Naive B cell (primary cell): ENCODE measurements around the gene ROBO1. TPM values are rescaled to one million over a fixed set of nuclear protein-coding genes. Genes with fewer than 3 reads are reported as not detected.

Experiments used
- ATAC-seq, 2 donors: fragments of 150-1000 bp; cut with Tn5 transposase; 2 replicates each; pipeline ENCODE4 v1.10.0; 2021; ENCODE audit warnings: low read depth in 2 of 2, mild to moderate bottlenecking in 2 of 2, moderate library complexity in 2 of 2
- DNase-seq: peaks from one replicate; pipeline ENCODE4 v3.0.0; 2022
- H3K27ac Mint-ChIP-seq, 6 donors: one replicate each; pipeline ENCODE4 v1.8.0; 2020 to 2022; ENCODE audit warnings: mild to moderate bottlenecking in 6 of 6, mixed read lengths in 6 of 6, moderate library complexity in 5 of 6, inconsistent platforms in 2 of 6
- H3K27me3 Mint-ChIP-seq, 3 donors: one replicate each; pipeline ENCODE4 v1.8.0; 2021 to 2022; ENCODE audit warnings: mixed read lengths in 3 of 3, mild to moderate bottlenecking in 1 of 3
- H3K36me3 Mint-ChIP-seq, 2 donors: one replicate each; pipeline ENCODE4 v1.8.0; 2020 to 2022; ENCODE audit warnings: mixed read lengths in 2 of 2, inconsistent platforms in 1 of 2, mild to moderate bottlenecking in 1 of 2
- H3K4me1 Mint-ChIP-seq, 3 donors: one replicate each; pipeline ENCODE4 v1.8.0; 2020 to 2022; ENCODE audit warnings: mixed read lengths in 3 of 3, inconsistent platforms in 1 of 3, mild to moderate bottlenecking in 1 of 3, moderate library complexity in 1 of 3
- H3K4me3 Mint-ChIP-seq, 8 donors: one replicate each; pipeline ENCODE4 v1.8.0; 2020 to 2022; ENCODE audit warnings: mild to moderate bottlenecking in 8 of 8, mixed read lengths in 8 of 8, moderate library complexity in 8 of 8, inconsistent platforms in 2 of 8
- H3K9me3 Mint-ChIP-seq, 7 donors: one replicate each; pipeline ENCODE4 v1.8.0; 2020 to 2022; ENCODE audit warnings: mixed read lengths in 7 of 7, mild to moderate bottlenecking in 5 of 7, inconsistent platforms in 2 of 7, moderate library complexity in 1 of 7
- polyA plus RNA-seq, 6 donors: library from polyadenylated mRNA; unstranded; fragments of 300-500 nt; fragmentation: Illumina TruSeq; gene quantifications; one replicate each; pipeline ENCODE4 v1.2.3, GENCODE V29; 2021; ENCODE audit warnings: low read depth in 6 of 6

The ROBO1 gene
- polyA plus RNA-seq, 6 donors from 2014 or later, result 0.39 to 0.44 TPM; not detected in 4

- no peak for ATAC-seq
- Mint-ChIP-seq H3K9me3 (peaks cover 0 to 2% (median 0%) of the 10 kb centered on the region in 7 donors), H3K4me1 (no peaks in the 10 kb centered on the region), H3K27me3 (no peaks in the 10 kb centered on the region), H3K27ac (no peak overlapping the region), H3K4me3 (no peak overlapping the region), H3K36me3 (no peaks in the 10 kb centered on the region)
- no peak for DNase-seq
Measured at GRCh38 chr3:78847603-78848002, 920.2 kb downstream of the ROBO1 start.

- no peaks in the 10 kb centered on the region for H3K27me3 Mint-ChIP-seq
- H3K27ac Mint-ChIP-seq, result no peak overlapping the region
- no peak for ATAC-seq
- no peak for DNase-seq
- no peaks in the 10 kb centered on the region for H3K4me1 Mint-ChIP-seq
- no peak overlapping the region for H3K4me3 Mint-ChIP-seq
- peaks cover 0 to 2% (median 0%) of the 10 kb centered on the region in 7 donors for H3K9me3 Mint-ChIP-seq
- H3K36me3 Mint-ChIP-seq, result no peaks in the 10 kb centered on the region
Measured at GRCh38 chr3:78847203-78847602, 920.6 kb downstream of the ROBO1 start.

- Mint-ChIP-seq H3K9me3 (peaks cover 0 to 2% (median 0%) of the 10 kb centered on the region in 7 donors), H3K27ac (no peak overlapping the region), H3K4me1 (no peaks in the 10 kb centered on the region), H3K4me3 (no peak overlapping the region), H3K36me3 (no peaks in the 10 kb centered on the region), H3K27me3 (no peaks in the 10 kb centered on the region)
- DNase-seq, result no peak
- ATAC-seq, result no peak
Measured at GRCh38 chr3:78846718-78847117, 921.1 kb downstream of the ROBO1 start.

- no peak for ATAC-seq
Measured at GRCh38 chr3:78845605-78846004, 922.2 kb downstream of the ROBO1 start.

GRCh38 chr3:78844307-78844706 is 923.5 kb downstream of the ROBO1 start:
- peaks cover 0 to 2% (median 0%) of the 10 kb centered on the region in 7 donors for H3K9me3 Mint-ChIP-seq
- no peaks in the 10 kb centered on the region for H3K36me3 Mint-ChIP-seq
- no peak overlapping the region for H3K27ac Mint-ChIP-seq
- ATAC-seq (no peak), DNase-seq (no peak)
- H3K27me3 Mint-ChIP-seq, result no peaks in the 10 kb centered on the region
- no peak overlapping the region for H3K4me3 Mint-ChIP-seq
- H3K4me1 Mint-ChIP-seq, result no peaks in the 10 kb centered on the region

More at GRCh38 chr3:78845605-78846004, 922.2 kb downstream of the ROBO1 start:
- H3K9me3 Mint-ChIP-seq, result peaks cover 0 to 2% (median 0%) of the 10 kb centered on the region in 7 donors
- no peaks in the 10 kb centered on the region for H3K4me1 Mint-ChIP-seq
- no peaks in the 10 kb centered on the region for H3K27me3 Mint-ChIP-seq
- H3K36me3 Mint-ChIP-seq, result no peaks in the 10 kb centered on the region
- no peak for DNase-seq
- H3K4me3 Mint-ChIP-seq, result no peak overlapping the region
- no peak overlapping the region for H3K27ac Mint-ChIP-seq

- DNase-seq (no peak), ATAC-seq (no peak)
- H3K4me3 Mint-ChIP-seq, result no peak overlapping the region
- peaks cover 0 to 2% (median 0%) of the 10 kb centered on the region in 7 donors for H3K9me3 Mint-ChIP-seq
- no peaks in the 10 kb centered on the region for H3K36me3 Mint-ChIP-seq
- H3K27me3 Mint-ChIP-seq, result no peaks in the 10 kb centered on the region
- H3K4me1 Mint-ChIP-seq, result no peaks in the 10 kb centered on the region
- H3K27ac Mint-ChIP-seq, result no peak overlapping the region
Measured at GRCh38 chr3:78839693-78840092, 928.1 kb downstream of the ROBO1 start.

- ATAC-seq (no peak), DNase-seq (no peak)
- no peak overlapping the region for H3K4me3 Mint-ChIP-seq
- no peaks in the 10 kb centered on the region for H3K4me1 Mint-ChIP-seq
- H3K27ac Mint-ChIP-seq, result no peak overlapping the region
- peaks cover 0 to 2% (median 0%) of the 10 kb centered on the region in 7 donors for H3K9me3 Mint-ChIP-seq
- no peaks in the 10 kb centered on the region for H3K27me3 Mint-ChIP-seq
- no peaks in the 10 kb centered on the region for H3K36me3 Mint-ChIP-seq
Measured at GRCh38 chr3:78838362-78838761, 929.4 kb downstream of the ROBO1 start.

- Mint-ChIP-seq H3K9me3 (peaks cover 0 to 2% (median 0%) of the 10 kb centered on the region in 7 donors), H3K27me3 (no peaks in the 10 kb centered on the region), H3K36me3 (no peaks in the 10 kb centered on the region), H3K4me1 (no peaks in the 10 kb centered on the region), H3K4me3 (no peak overlapping the region), H3K27ac (no peak overlapping the region)
- DNase-seq (no peak), ATAC-seq (no peak)
Measured at GRCh38 chr3:78834910-78835309, 932.9 kb downstream of the ROBO1 start.

GRCh38 chr3:78832785-78833204 is 935.0 kb downstream of the ROBO1 start:
- H3K9me3 Mint-ChIP-seq, result peaks cover 0 to 2% (median 0%) of the 10 kb centered on the region in 7 donors
- ATAC-seq (no peak), DNase-seq (no peak)
- no peak overlapping the region for H3K27ac Mint-ChIP-seq
- H3K36me3 Mint-ChIP-seq, result no peaks in the 10 kb centered on the region
- no peak overlapping the region for H3K4me3 Mint-ChIP-seq
- H3K27me3 Mint-ChIP-seq, result no peaks in the 10 kb centered on the region
- no peaks in the 10 kb centered on the region for H3K4me1 Mint-ChIP-seq

GRCh38 chr3:78831446-78831972 is 936.3 kb downstream of the ROBO1 start:
- Mint-ChIP-seq H3K4me1 (no peaks in the 10 kb centered on the region), H3K27ac (no peak overlapping the region), H3K36me3 (no peaks in the 10 kb centered on the region), H3K4me3 (no peak overlapping the region), H3K9me3 (peaks cover 0 to 2% (median 0%) of the 10 kb centered on the region in 7 donors), H3K27me3 (no peaks in the 10 kb centered on the region)
- no peak for ATAC-seq
- DNase-seq, result no peak

- no peak overlapping the region for H3K4me3 Mint-ChIP-seq
- DNase-seq (no peak), ATAC-seq (no peak)
- H3K27ac Mint-ChIP-seq, result no peak overlapping the region
- H3K9me3 Mint-ChIP-seq, result peaks cover 0 to 2% (median 0%) of the 10 kb centered on the region in 7 donors
- no peaks in the 10 kb centered on the region for H3K27me3 Mint-ChIP-seq
- no peaks in the 10 kb centered on the region for H3K36me3 Mint-ChIP-seq
- H3K4me1 Mint-ChIP-seq, result no peaks in the 10 kb centered on the region
Measured at GRCh38 chr3:78830470-78830869, 937.3 kb downstream of the ROBO1 start.

GRCh38 chr3:78827618-78828017 is 940.2 kb downstream of the ROBO1 start:
- no peak for ATAC-seq

GRCh38 chr3:78825858-78826215 is 942.0 kb downstream of the ROBO1 start:
- no peaks in the 10 kb centered on the region for H3K36me3 Mint-ChIP-seq
- no peak overlapping the region for H3K4me3 Mint-ChIP-seq
- H3K27me3 Mint-ChIP-seq, result no peaks in the 10 kb centered on the region
- H3K27ac Mint-ChIP-seq, result no peak overlapping the region
- DNase-seq, result no peak
- H3K9me3 Mint-ChIP-seq, result peaks cover 0 to 2% (median 0%) of the 10 kb centered on the region in 7 donors
- no peaks in the 10 kb centered on the region for H3K4me1 Mint-ChIP-seq
- no peak for ATAC-seq

More at GRCh38 chr3:78827618-78828017, 940.2 kb downstream of the ROBO1 start:
- peaks cover 0 to 2% (median 0%) of the 10 kb centered on the region in 7 donors for H3K9me3 Mint-ChIP-seq
- no peak overlapping the region for H3K27ac Mint-ChIP-seq
- H3K4me1 Mint-ChIP-seq, result no peaks in the 10 kb centered on the region
- no peak for DNase-seq
- H3K4me3 Mint-ChIP-seq, result no peak overlapping the region
- no peaks in the 10 kb centered on the region for H3K36me3 Mint-ChIP-seq
- H3K27me3 Mint-ChIP-seq, result no peaks in the 10 kb centered on the region

GRCh38 chr3:78825118-78825857 is 942.5 kb downstream of the ROBO1 start:
- Mint-ChIP-seq H3K9me3 (peaks cover 0 to 2% (median 0%) of the 10 kb centered on the region in 7 donors), H3K36me3 (no peaks in the 10 kb centered on the region)

More at GRCh38 chr3:78825118-78825857, 942.5 kb downstream of the ROBO1 start:
- no peak for ATAC-seq
- no peaks in the 10 kb centered on the region for H3K27me3 Mint-ChIP-seq
- H3K27ac Mint-ChIP-seq, result no peak overlapping the region
- no peak overlapping the region for H3K4me3 Mint-ChIP-seq
- DNase-seq, result no peak
- H3K4me1 Mint-ChIP-seq, result no peaks in the 10 kb centered on the region
